Neutrophil (primary cell): ENCODE data around the gene TM6SF1.

Source experiments
- H3K27ac ChIP-seq: fragments of 200-600 bp; sonication (generic); 2 replicates; pipeline ENCODE4 v1.5.1; 2016; ENCODE audit warnings: mild to moderate bottlenecking, moderate library complexity
- H3K27me3 ChIP-seq: fragments of 200-600 bp; sonication (generic); 2 replicates; pipeline ENCODE4 v1.6.0; 2016; ENCODE audit warnings: mild to moderate bottlenecking
- H3K36me3 ChIP-seq: fragments of 200-600 bp; sonication (generic); 2 replicates; pipeline ENCODE4 v1.5.1; 2017
- H3K4me1 ChIP-seq, 2 experiments: fragments of 200-600 bp in 1 of 2; sonication (generic) in 1 of 2; 1 replicate in 1 of 2; 2 replicates in 1 of 2; pipeline versions ENCODE4 v1.5.1 to v1.6.1; 2013 to 2016; ENCODE audit warnings: low read depth in 1 of 2, low read length in 1 of 2, mild to moderate bottlenecking in 1 of 2, moderate library complexity in 1 of 2; ENCODE audit not compliant: control insufficient read depth in 1 of 2, insufficient read depth in 1 of 2
- H3K4me3 ChIP-seq, 2 experiments: fragments of 200-600 bp in 1 of 2; sonication (generic) in 1 of 2; 1 replicate in 1 of 2; 2 replicates in 1 of 2; pipeline ENCODE4 v1.5.1; 2013 to 2016; ENCODE audit warnings: low read depth in 1 of 2, low read length in 1 of 2, mild to moderate bottlenecking in 1 of 2, moderate library complexity in 1 of 2
- H3K9me3 ChIP-seq: fragments of 200-600 bp; sonication (generic); 2 replicates; pipeline ENCODE4 v1.5.1; 2016
- TF ChIP-seq, protein P1 (sequence below): fragments of 200-600 bp; sonication (generic); IDR thresholded peaks from 2 replicates; pipeline ENCODE4 v1.5.1; 2016; ENCODE audit warnings: antibody characterized with exemption

TM6SF1 gene

DNA sequence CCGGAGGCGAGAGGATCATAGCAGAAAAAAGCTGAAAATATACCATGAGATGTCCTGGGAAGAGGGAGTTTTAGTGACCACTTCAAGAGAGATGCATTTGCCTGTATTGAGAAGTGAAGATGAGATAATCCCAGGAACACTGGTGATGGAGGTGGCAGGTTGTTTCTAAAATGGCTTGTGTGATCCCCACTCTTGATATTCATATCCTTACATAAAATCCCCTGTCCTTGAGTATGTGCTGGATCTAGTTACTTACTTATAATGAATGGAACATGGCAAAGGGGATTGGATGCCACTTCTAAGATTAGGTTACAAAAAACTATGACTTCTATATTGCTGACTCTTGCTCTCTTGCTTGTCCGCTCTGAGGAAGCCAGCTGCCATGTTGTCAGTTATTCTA lies 78.1 kb downstream of the TM6SF1 start:
- TF ChIP-seq, protein P1, sequence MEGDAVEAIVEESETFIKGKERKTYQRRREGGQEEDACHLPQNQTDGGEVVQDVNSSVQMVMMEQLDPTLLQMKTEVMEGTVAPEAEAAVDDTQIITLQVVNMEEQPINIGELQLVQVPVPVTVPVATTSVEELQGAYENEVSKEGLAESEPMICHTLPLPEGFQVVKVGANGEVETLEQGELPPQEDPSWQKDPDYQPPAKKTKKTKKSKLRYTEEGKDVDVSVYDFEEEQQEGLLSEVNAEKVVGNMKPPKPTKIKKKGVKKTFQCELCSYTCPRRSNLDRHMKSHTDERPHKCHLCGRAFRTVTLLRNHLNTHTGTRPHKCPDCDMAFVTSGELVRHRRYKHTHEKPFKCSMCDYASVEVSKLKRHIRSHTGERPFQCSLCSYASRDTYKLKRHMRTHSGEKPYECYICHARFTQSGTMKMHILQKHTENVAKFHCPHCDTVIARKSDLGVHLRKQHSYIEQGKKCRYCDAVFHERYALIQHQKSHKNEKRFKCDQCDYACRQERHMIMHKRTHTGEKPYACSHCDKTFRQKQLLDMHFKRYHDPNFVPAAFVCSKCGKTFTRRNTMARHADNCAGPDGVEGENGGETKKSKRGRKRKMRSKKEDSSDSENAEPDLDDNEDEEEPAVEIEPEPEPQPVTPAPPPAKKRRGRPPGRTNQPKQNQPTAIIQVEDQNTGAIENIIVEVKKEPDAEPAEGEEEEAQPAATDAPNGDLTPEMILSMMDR = no peak
- Histone ChIP-seq H3K4me3 (no peak overlapping the region), H3K27ac (no peak overlapping the region), H3K27me3 (no peaks in the 10 kb centered on the region), H3K4me1 (no peaks in the 10 kb centered on the region), H3K36me3 (no peaks in the 10 kb centered on the region), H3K9me3 (no peaks in the 10 kb centered on the region)
